NT2/D1 (cell line): ENCODE data around the gene RAP1GAP2.

Source experiments
- DNase-seq: peaks from one replicate; pipeline ENCODE4 v3.0.0-alpha.2; 2011; ENCODE audit warnings: low read depth, low spot score
- H3K27me3 ChIP-seq: 2 replicates; pipeline ENCODE4 v1.6.0; 2011; ENCODE audit warnings: mild to moderate bottlenecking; ENCODE audit not compliant: insufficient read length, insufficient read depth
- H3K36me3 ChIP-seq: 2 replicates; pipeline ENCODE4 v1.6.1; 2011; ENCODE audit warnings: mild to moderate bottlenecking, low read length, mixed read lengths; ENCODE audit not compliant: insufficient read depth, insufficient read length
- H3K4me1 ChIP-seq: 2 replicates; pipeline ENCODE4 v1.5.1; 2011; ENCODE audit not compliant: insufficient read depth, insufficient read length
- H3K4me3 ChIP-seq: 2 replicates; pipeline ENCODE4 v1.5.1; 2011; ENCODE audit warnings: low read depth; ENCODE audit not compliant: insufficient read length
- H3K9ac ChIP-seq: 2 replicates; pipeline ENCODE4 v1.6.0; 2011; ENCODE audit warnings: low read depth; ENCODE audit not compliant: insufficient read length
- H3K9me3 ChIP-seq: 2 replicates; pipeline ENCODE4 v1.5.1; 2011; ENCODE audit warnings: mild to moderate bottlenecking, low read length; ENCODE audit not compliant: insufficient read depth
- SUZ12 ChIP-seq: IDR thresholded peaks from 2 replicates; pipeline ENCODE4 v1.6.1; 2011; ENCODE audit not compliant: insufficient read length, insufficient read depth; ENCODE audit errors: extremely low read depth
- YY1 ChIP-seq: IDR thresholded peaks from 2 replicates; pipeline ENCODE4 v1.6.1; 2011; ENCODE audit not compliant: insufficient read length, insufficient read depth
- ZNF274 ChIP-seq: IDR thresholded peaks from 2 replicates; pipeline ENCODE4 v1.6.1; 2011; ENCODE audit warnings: mild to moderate bottlenecking, low read depth, low read length

The RAP1GAP2 gene

GRCh38 chr17:2867441-2868424 lies 71.5 kb downstream of the RAP1GAP2 start:
- Histone ChIP-seq H3K27me3 (no peaks in the 10 kb centered on the region), H3K4me1 (peaks cover 19% of the 10 kb centered on the region), H3K9ac (peak overlapping the region; percentile 50), H3K9me3 (no peaks in the 10 kb centered on the region), H3K4me3 (no peak overlapping the region), H3K36me3 (peaks cover 11% of the 10 kb centered on the region)
- DNase-seq: peak; percentile 70
- TF ChIP-seq ZNF274 (no peak), SUZ12 (no peak)

- no peaks in the 10 kb centered on the region for H3K9me3 ChIP-seq
- H3K9ac ChIP-seq: no peak overlapping the region
- peaks cover 7% of the 10 kb centered on the region for H3K36me3 ChIP-seq
- no peak overlapping the region for H3K4me3 ChIP-seq
- TF ChIP-seq SUZ12 (no peak), ZNF274 (no peak), YY1 (no peak)
- DNase-seq: no peak
- no peaks in the 10 kb centered on the region for H3K27me3 ChIP-seq
- peaks cover 18% of the 10 kb centered on the region for H3K4me1 ChIP-seq
Measured at GRCh38 chr17:2869604-2870003, 73.4 kb downstream of the RAP1GAP2 start.

- Histone ChIP-seq H3K4me1 (peaks cover 27% of the 10 kb centered on the region), H3K4me3 (no peak overlapping the region)
- no peak for DNase-seq
Measured at GRCh38 chr17:2871205-2871604, 75.0 kb downstream of the RAP1GAP2 start.

GRCh38 chr17:2871720-2872119 lies 75.5 kb downstream of the RAP1GAP2 start:
- Histone ChIP-seq H3K36me3 (no peaks in the 10 kb centered on the region), H3K27me3 (no peaks in the 10 kb centered on the region), H3K4me1 (peaks cover 27% of the 10 kb centered on the region), H3K9ac (peak overlapping the region; percentile 57), H3K9me3 (no peaks in the 10 kb centered on the region), H3K4me3 (no peak overlapping the region)
- DNase-seq: no peak
- TF ChIP-seq ZNF274: no peak
- no peak for TF ChIP-seq YY1
- no peak for TF ChIP-seq SUZ12

More at GRCh38 chr17:2871205-2871604, 75.0 kb downstream of the RAP1GAP2 start:
- H3K27me3 ChIP-seq: no peaks in the 10 kb centered on the region
- peak overlapping the region; percentile 57 for H3K9ac ChIP-seq
- H3K36me3 ChIP-seq: no peaks in the 10 kb centered on the region
- TF ChIP-seq YY1: no peak
- TF ChIP-seq ZNF274: no peak
- no peak for TF ChIP-seq SUZ12
- H3K9me3 ChIP-seq: no peaks in the 10 kb centered on the region

GRCh38 chr17:2872282-2872681 lies 76.0 kb downstream of the RAP1GAP2 start:
- no peaks in the 10 kb centered on the region for H3K36me3 ChIP-seq
- no peaks in the 10 kb centered on the region for H3K9me3 ChIP-seq
- H3K4me1 ChIP-seq: peaks cover 30% of the 10 kb centered on the region
- TF ChIP-seq YY1: no peak
- no peak for TF ChIP-seq ZNF274
- no peak for TF ChIP-seq SUZ12
- no peak for DNase-seq
- H3K9ac ChIP-seq: peak overlapping the region; percentile 36
- no peak overlapping the region for H3K4me3 ChIP-seq
- no peaks in the 10 kb centered on the region for H3K27me3 ChIP-seq

- H3K9me3 ChIP-seq: no peaks in the 10 kb centered on the region
- H3K27me3 ChIP-seq: no peaks in the 10 kb centered on the region
- no peak overlapping the region for H3K9ac ChIP-seq
- DNase-seq: peak; percentile 88
- no peak overlapping the region for H3K4me3 ChIP-seq
- peaks cover 23% of the 10 kb centered on the region for H3K4me1 ChIP-seq
- peaks cover 6% of the 10 kb centered on the region for H3K36me3 ChIP-seq
- TF ChIP-seq YY1 (no peak), ZNF274 (no peak), SUZ12 (no peak)
Measured at GRCh38 chr17:2874189-2874686, 78.0 kb downstream of the RAP1GAP2 start.

- H3K27me3 ChIP-seq: no peaks in the 10 kb centered on the region
- TF ChIP-seq YY1 (no peak), SUZ12 (no peak), ZNF274 (no peak)
- H3K9me3 ChIP-seq: no peaks in the 10 kb centered on the region
- peaks cover 19% of the 10 kb centered on the region for H3K4me1 ChIP-seq
- H3K4me3 ChIP-seq: no peak overlapping the region
- no peak overlapping the region for H3K9ac ChIP-seq
- DNase-seq: no peak
- peaks cover 6% of the 10 kb centered on the region for H3K36me3 ChIP-seq
Measured at GRCh38 chr17:2875608-2876007, 79.4 kb downstream of the RAP1GAP2 start.
